Calu3 (cell line): ENCODE results near the gene C11orf71. TPM values are rescaled to one million over a fixed set of nuclear protein-coding genes. Genes with fewer than 3 reads are reported as not detected.
A peak's percentile ranks its signal among the peaks of the same experiment; 100 is the strongest.

Experiments used
- BruUV-seq: library from RNA; stranded (reverse); fragments of 400-500 nt; replicated peaks from 2 replicates; lab custom pipeline; 2021; lab: Mats Ljungman, UMichigan
- CTCF ChIA-PET: fragments of 300-600 bp; sonication (Branson Sonifier 250); formaldehyde crosslinking; loops from one replicate; lab custom pipeline; 2022; ENCODE audit warnings: antibody characterized with exemption; lab: Charles Lee
- DNase-seq: peaks from one replicate; pipeline ENCODE4 v3.0.0; 2022
- H3K27ac Mint-ChIP-seq: one replicate; pipeline ENCODE4 v1.8.0; 2022; ENCODE audit warnings: mixed read lengths; ENCODE audit not compliant: unreplicated experiment
- H3K27me3 Mint-ChIP-seq: one replicate; pipeline ENCODE4 v1.8.0; 2022; ENCODE audit warnings: mixed read lengths; ENCODE audit not compliant: unreplicated experiment
- H3K36me3 Mint-ChIP-seq: one replicate; pipeline ENCODE4 v1.8.0; 2022; ENCODE audit warnings: mild to moderate bottlenecking, moderate library complexity, mixed read lengths; ENCODE audit not compliant: insufficient read depth, unreplicated experiment
- H3K4me1 Mint-ChIP-seq: one replicate; pipeline ENCODE4 v1.8.0; 2022; ENCODE audit warnings: mild to moderate bottlenecking, low read depth, mixed read lengths; ENCODE audit not compliant: unreplicated experiment
- H3K4me3 Mint-ChIP-seq: one replicate; pipeline ENCODE4 v1.8.0; 2022; ENCODE audit warnings: mild to moderate bottlenecking, low read depth, moderate library complexity, mixed read lengths; ENCODE audit not compliant: unreplicated experiment
- H3K9me3 Mint-ChIP-seq: one replicate; pipeline ENCODE4 v1.8.0; 2022; ENCODE audit warnings: low read depth, mixed read lengths; ENCODE audit not compliant: unreplicated experiment
- CTCF ChIP-seq: fragments of 200-600 bp; IDR thresholded peaks from one replicate; pipeline ENCODE4 v1.8.0; 2022; ENCODE audit warnings: antibody characterized with exemption; ENCODE audit not compliant: unreplicated experiment
- intact Hi-C: fragments of 100-400 bp; cut with micrococcal nuclease; formaldehyde crosslinking; loops from one replicate; pipeline ENCODE4 v1.10.0; 2022; ENCODE audit not compliant: unreplicated experiment
- total RNA-seq: library from RNA; stranded (reverse); gene quantifications from 2 replicates; pipeline ENCODE4 v1.2.3, GENCODE V29; 2022

C11orf71 gene
- total RNA-seq, 1 experiment from 2014 or later = 3.8 TPM

- DNase-seq = no peak
- Mint-ChIP-seq H3K9me3 (no peaks in the 10 kb centered on the region), H3K4me1 (no peaks in the 10 kb centered on the region), H3K27ac (no peak overlapping the region), H3K36me3 (peaks cover 10% of the 10 kb centered on the region), H3K4me3 (no peak overlapping the region), H3K27me3 (no peaks in the 10 kb centered on the region)
- TF ChIP-seq CTCF = no peak
- intact Hi-C loops = no loop called here
- BruUV-seq = no TSS peak
- CTCF ChIA-PET = no interaction called here
Observed at GRCh38 chr11:114413958-114414357, 13.6 kb upstream of the C11orf71 start.

- CTCF ChIA-PET = no interaction called here
- no TSS peak for BruUV-seq
- H3K9me3 Mint-ChIP-seq = no peaks in the 10 kb centered on the region
- DNase-seq = no peak
- no peak for TF ChIP-seq CTCF
- H3K4me1 Mint-ChIP-seq = no peaks in the 10 kb centered on the region
- H3K4me3 Mint-ChIP-seq = no peak overlapping the region
- peaks cover 10% of the 10 kb centered on the region for H3K36me3 Mint-ChIP-seq
- H3K27ac Mint-ChIP-seq = no peak overlapping the region
- intact Hi-C loops = no loop called here
- no peaks in the 10 kb centered on the region for H3K27me3 Mint-ChIP-seq
Observed at GRCh38 chr11:114412946-114413345, 12.6 kb upstream of the C11orf71 start.

- TF ChIP-seq CTCF = no peak
- intact Hi-C loops = loop anchor here (2.0 to 5.0 kb wide), 3 partner anchors 37 to 104 kb away; partner anchors contain the start of genes NNMT and REXO2
- CTCF ChIA-PET = no interaction called here
- no TSS peak for BruUV-seq
- Mint-ChIP-seq H3K4me3 (peak overlapping the region; percentile 95), H3K27me3 (no peaks in the 10 kb centered on the region), H3K27ac (peak overlapping the region; percentile 99), H3K4me1 (peaks cover 31% of the 10 kb centered on the region), H3K9me3 (no peaks in the 10 kb centered on the region), H3K36me3 (peaks cover 41% of the 10 kb centered on the region)
- DNase-seq = no peak
Observed at GRCh38 chr11:114401311-114401710, 1.0 kb upstream of the C11orf71 start.

- H3K4me3 Mint-ChIP-seq = peak overlapping the region; percentile 95
- TF ChIP-seq CTCF = no peak
- intact Hi-C loops = loop anchor here (2.0 to 5.0 kb wide), 3 partner anchors 38 to 104 kb away; partner anchors contain the start of genes NNMT and REXO2
- peak overlapping the region; percentile 99 for H3K27ac Mint-ChIP-seq
- H3K4me1 Mint-ChIP-seq = peaks cover 31% of the 10 kb centered on the region
- peaks cover 41% of the 10 kb centered on the region for H3K36me3 Mint-ChIP-seq
- CTCF ChIA-PET = interaction anchor here (0.9 kb wide), 1 partner anchor 37 kb away, joined by 3 read pairs; no protein-coding TSS in a partner anchor
- H3K9me3 Mint-ChIP-seq = no peaks in the 10 kb centered on the region
- no peaks in the 10 kb centered on the region for H3K27me3 Mint-ChIP-seq
- BruUV-seq = no TSS peak
- DNase-seq = no peak
Observed at GRCh38 chr11:114400915-114401223, 558 bp upstream of the C11orf71 start.
